GM12864 (cell line): ENCODE data around the gene RMND5A.

ENCODE experiments used
- DNase-seq: peaks from one replicate; pipeline ENCODE4 v3.0.0-alpha.2; 2011; ENCODE audit warnings: low read depth
- H3K4me3 ChIP-seq: 2 replicates; pipeline ENCODE4 v1.5.1; 2011; ENCODE audit warnings: mild to moderate bottlenecking, low read depth, low read length, control low read depth
- TF ChIP-seq, protein P1 (sequence below): IDR thresholded peaks from 2 replicates; pipeline ENCODE4 v1.5.1; 2011; ENCODE audit warnings: low read depth, mild to moderate bottlenecking, moderate library complexity, low read length, control low read depth, inconsistent platforms; ENCODE audit errors: missing control alignments

Gene RMND5A

DNA sequence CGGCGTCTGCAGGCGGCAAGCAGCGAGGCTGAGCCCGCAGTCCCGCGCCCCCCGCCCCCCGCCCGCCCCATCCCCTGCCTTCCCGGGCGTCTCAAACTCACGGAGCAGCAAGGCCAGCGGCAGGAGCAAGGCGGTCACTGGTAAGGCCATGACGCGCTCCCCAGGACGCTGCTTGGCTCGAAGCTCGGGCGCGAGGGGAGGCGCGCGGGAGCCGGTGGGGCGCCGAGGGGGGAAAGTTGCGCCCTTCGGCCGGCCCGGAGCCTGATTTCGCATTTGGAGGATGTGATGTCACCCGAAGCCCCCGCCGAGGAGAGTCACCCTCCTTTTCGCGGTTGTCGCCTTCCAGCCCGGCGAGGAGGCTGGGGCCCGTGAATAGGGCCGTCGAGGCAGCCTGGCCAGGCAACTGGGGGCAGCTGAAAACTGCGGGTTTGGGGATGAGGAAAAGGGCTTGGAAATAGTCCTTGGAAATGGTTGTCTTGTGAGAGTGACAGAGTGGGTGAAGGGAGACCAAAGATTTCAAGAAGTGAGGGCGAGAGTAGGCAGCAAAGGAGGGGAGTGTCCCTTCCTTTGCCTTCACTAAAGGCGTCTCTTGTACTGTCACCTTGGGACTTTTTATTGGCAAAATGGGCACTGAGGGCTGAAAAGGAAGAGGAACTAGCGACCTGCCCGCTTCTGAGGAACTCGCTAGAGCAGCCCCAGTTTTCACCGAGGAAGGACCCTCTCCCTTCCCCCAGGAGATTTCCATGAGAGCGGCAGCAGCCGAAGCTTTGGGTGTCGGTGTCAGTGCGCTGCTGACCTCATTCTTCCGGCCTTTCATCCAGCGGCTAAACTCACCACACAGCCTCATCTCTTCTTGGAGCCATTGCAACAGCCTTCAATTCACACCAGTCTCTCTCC is 70.8 kb downstream of the RMND5A start, which contains the start of gene CD8A:
TSS of gene CD8A (minus strand) at position 238 of the 897 bp plus-strand sequence. CDS start at position 150, 88 bp downstream.
- DNase-seq, result no peak
- TF ChIP-seq, protein P1, sequence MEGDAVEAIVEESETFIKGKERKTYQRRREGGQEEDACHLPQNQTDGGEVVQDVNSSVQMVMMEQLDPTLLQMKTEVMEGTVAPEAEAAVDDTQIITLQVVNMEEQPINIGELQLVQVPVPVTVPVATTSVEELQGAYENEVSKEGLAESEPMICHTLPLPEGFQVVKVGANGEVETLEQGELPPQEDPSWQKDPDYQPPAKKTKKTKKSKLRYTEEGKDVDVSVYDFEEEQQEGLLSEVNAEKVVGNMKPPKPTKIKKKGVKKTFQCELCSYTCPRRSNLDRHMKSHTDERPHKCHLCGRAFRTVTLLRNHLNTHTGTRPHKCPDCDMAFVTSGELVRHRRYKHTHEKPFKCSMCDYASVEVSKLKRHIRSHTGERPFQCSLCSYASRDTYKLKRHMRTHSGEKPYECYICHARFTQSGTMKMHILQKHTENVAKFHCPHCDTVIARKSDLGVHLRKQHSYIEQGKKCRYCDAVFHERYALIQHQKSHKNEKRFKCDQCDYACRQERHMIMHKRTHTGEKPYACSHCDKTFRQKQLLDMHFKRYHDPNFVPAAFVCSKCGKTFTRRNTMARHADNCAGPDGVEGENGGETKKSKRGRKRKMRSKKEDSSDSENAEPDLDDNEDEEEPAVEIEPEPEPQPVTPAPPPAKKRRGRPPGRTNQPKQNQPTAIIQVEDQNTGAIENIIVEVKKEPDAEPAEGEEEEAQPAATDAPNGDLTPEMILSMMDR, result no peak
- no peak within 1 kb of the TSS for H3K4me3 ChIP-seq

GRCh38 chr2:86791573-86791972 is 71.5 kb downstream of the RMND5A start:
- no peak for DNase-seq
- no peak overlapping the region for H3K4me3 ChIP-seq
- TF ChIP-seq, protein P1, result no peak

DNA sequence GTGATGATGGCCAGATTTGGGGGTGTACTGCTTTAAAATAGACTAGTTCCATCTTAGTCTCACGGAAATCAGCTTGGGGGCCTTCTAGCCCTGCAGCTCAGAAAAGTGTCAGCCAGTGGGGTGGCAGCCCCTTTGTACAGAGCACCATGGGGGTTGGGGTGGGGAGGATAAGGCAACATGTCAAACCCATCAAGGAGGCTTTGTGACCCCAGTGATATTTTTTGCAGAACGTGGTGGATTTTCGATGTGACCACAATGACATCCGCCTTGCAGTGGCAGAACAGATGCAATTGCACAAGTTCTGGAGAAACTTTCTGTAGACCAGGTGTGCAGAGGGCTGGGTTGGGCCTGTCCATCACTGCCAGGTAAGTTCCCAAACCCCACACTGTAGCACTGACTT is 73.7 kb downstream of the RMND5A start:
- no peak overlapping the region for H3K4me3 ChIP-seq
- no peak for DNase-seq
- TF ChIP-seq, protein P1, result no peak

DNA sequence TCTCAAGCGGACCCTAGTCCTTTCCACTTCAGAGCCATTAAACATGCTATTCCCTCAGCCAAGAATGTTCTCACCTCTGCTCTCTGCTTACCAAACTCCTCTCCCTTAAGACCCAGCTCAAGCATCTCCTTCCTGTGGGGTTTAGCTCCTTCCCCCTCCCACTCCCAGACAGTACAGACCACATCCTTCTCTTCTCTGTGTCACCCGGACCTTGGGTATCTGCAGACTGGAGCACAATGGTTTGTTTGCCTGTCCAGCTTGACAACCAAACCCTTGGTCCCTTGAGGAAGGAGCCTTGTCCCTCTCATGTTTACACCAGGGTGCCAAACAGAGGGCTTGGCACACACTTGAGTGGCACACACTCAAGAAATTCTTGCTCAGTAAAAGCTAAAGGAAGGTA is 74.8 kb downstream of the RMND5A start:
- no peak for DNase-seq
- TF ChIP-seq, protein P1, result no peak
- H3K4me3 ChIP-seq, result no peak overlapping the region

DNA sequence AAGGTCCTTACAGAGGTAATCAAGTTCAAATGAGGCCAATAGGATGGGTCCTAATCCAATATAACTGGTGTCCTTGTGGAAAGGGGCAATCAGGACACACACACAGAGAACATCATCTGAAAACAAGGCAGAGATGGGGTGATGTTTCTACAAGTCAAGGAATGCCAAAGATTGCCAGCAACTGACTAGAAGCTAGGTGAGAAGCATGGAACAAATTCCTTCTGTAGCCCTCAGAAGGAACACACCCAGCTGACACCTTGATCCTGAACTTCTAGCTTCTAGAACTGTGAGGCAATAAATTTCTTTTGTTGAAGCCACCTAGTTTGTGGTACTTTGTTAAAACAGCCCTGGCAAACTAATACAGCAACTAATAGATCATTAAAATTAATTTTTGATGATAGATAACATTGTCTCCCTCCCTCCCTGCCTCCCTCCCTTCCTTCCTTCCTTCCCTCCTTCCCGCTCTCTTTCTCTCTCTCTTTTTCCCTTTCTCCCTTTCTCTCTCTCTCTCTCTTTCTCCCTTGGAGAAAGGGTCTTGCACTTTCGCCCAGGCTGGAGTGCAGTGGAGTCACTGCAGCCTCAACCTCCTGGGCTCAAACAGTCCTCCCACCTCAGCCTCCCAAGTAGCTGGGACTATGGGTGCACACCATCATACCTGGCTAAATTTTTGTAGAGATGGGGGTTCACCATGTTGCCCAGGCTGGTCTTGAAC is 80.9 kb downstream of the RMND5A start:
- H3K4me3 ChIP-seq, result no peak overlapping the region
- TF ChIP-seq, protein P1, result no peak

GRCh38 chr2:86806059-86806857 is 86.2 kb downstream of the RMND5A start:
- TF ChIP-seq, protein P1, result no peak
- no peak overlapping the region for H3K4me3 ChIP-seq
- no peak for DNase-seq

More for the DNA sequence above, 80.9 kb downstream of the RMND5A start:
- no peak for DNase-seq
